Muscle layer of colon (tissue), 2 donors: Measurements from ENCODE around the gene ZNF605.
A peak's percentile ranks its signal among the peaks of the same experiment; 100 is the strongest.
"Not testable (repeated sequence)": the region's sequence is repeated elsewhere in the genome, so short reads cannot be mapped to it uniquely, and the experiment has no call there.

Experiments
- H3K27ac ChIP-seq: one replicate; pipeline ENCODE4 v1.7.0; 2013; ENCODE audit warnings: low read depth, mild to moderate bottlenecking, low read length, moderate library complexity
- H3K27me3 ChIP-seq, 2 donors: one replicate each; pipeline ENCODE4 v1.7.0; 2013; ENCODE audit warnings: low read length in 2 of 2, mild to moderate bottlenecking in 2 of 2; ENCODE audit not compliant: insufficient read depth in 2 of 2, control insufficient read depth in 1 of 2
- H3K36me3 ChIP-seq: one replicate; pipeline ENCODE4 v1.7.0; 2013; ENCODE audit warnings: mild to moderate bottlenecking, low read length; ENCODE audit not compliant: insufficient read depth
- H3K4me1 ChIP-seq: one replicate; pipeline ENCODE4 v1.7.0; 2013; ENCODE audit warnings: mild to moderate bottlenecking, low read length; ENCODE audit not compliant: insufficient read depth
- H3K4me3 ChIP-seq, 2 donors: one replicate each; pipeline ENCODE4 v1.7.0; 2013; ENCODE audit warnings: low read length in 2 of 2, low read depth in 1 of 2, mild to moderate bottlenecking in 1 of 2, moderate library complexity in 1 of 2
- H3K9ac ChIP-seq: one replicate; pipeline ENCODE4 v1.7.0; 2013; ENCODE audit warnings: low read length
- H3K9me3 ChIP-seq: one replicate; pipeline ENCODE4 v1.7.0; 2013; ENCODE audit warnings: mild to moderate bottlenecking, low read length
- donor health status: abdominal sarcoma.
- donor health status: Adenocarcinoma of cecum.

ZNF605 gene

GRCh38 chr12:132946246-132946820, 9.8 kb downstream of the ZNF605 start:
- peaks cover 36% of the 10 kb centered on the region for H3K36me3 ChIP-seq
- no peak overlapping the region for H3K9ac ChIP-seq
- peak overlapping the region in 1 of 2 donors; percentile 11 for H3K4me3 ChIP-seq
- no peaks in the 10 kb centered on the region for H3K27me3 ChIP-seq
- H3K9me3 ChIP-seq = no peaks in the 10 kb centered on the region
- no peak overlapping the region for H3K27ac ChIP-seq
- no peaks in the 10 kb centered on the region for H3K4me1 ChIP-seq

- Histone ChIP-seq H3K9me3 (no peaks in the 10 kb centered on the region), H3K27ac (no peak overlapping the region), H3K4me3 (peak overlapping the region in 1 of 2 donors; percentile 11), H3K27me3 (no peaks in the 10 kb centered on the region), H3K36me3 (peaks cover 39% of the 10 kb centered on the region), H3K9ac (no peak overlapping the region), H3K4me1 (no peaks in the 10 kb centered on the region)
These were observed 10.3 kb downstream of the ZNF605 start for GRCh38 chr12:132945806-132946205.

- no peaks in the 10 kb centered on the region for H3K9me3 ChIP-seq
- peaks cover 33% of the 10 kb centered on the region for H3K36me3 ChIP-seq
- no peak overlapping the region for H3K4me3 ChIP-seq
- H3K27ac ChIP-seq = no peak overlapping the region
- H3K27me3 ChIP-seq = no peaks in the 10 kb centered on the region
- no peak overlapping the region for H3K9ac ChIP-seq
- no peaks in the 10 kb centered on the region for H3K4me1 ChIP-seq
These were observed 13.5 kb downstream of the ZNF605 start for GRCh38 chr12:132942611-132943010.

GRCh38 chr12:132941336-132941954, 14.7 kb downstream of the ZNF605 start:
- Histone ChIP-seq H3K27me3 (no peaks in the 10 kb centered on the region), H3K27ac (no peak overlapping the region), H3K4me1 (no peaks in the 10 kb centered on the region), H3K4me3 (no peak overlapping the region), H3K9ac (no peak overlapping the region), H3K36me3 (peaks cover 33% of the 10 kb centered on the region), H3K9me3 (no peaks in the 10 kb centered on the region)

- Histone ChIP-seq H3K9me3 (no peaks in the 10 kb centered on the region), H3K9ac (no peak overlapping the region)
These were observed 15.9 kb downstream of the ZNF605 start for GRCh38 chr12:132940071-132940719.

GRCh38 chr12:132938807-132939206, 17.3 kb downstream of the ZNF605 start:
- not testable (repeated sequence) for H3K9ac ChIP-seq, H3K4me3 ChIP-seq, H3K27ac ChIP-seq, H3K4me1 ChIP-seq, H3K27me3 ChIP-seq, H3K9me3 ChIP-seq
- H3K36me3 ChIP-seq = peaks cover 12% of the 10 kb centered on the region

More at GRCh38 chr12:132940071-132940719, 15.9 kb downstream of the ZNF605 start:
- no peak overlapping the region for H3K4me3 ChIP-seq
- H3K36me3 ChIP-seq = peaks cover 25% of the 10 kb centered on the region
- H3K27ac ChIP-seq = no peak overlapping the region
- no peaks in the 10 kb centered on the region for H3K27me3 ChIP-seq
- no peaks in the 10 kb centered on the region for H3K4me1 ChIP-seq

- no peak overlapping the region for H3K27ac ChIP-seq
- H3K4me3 ChIP-seq = no peak overlapping the region
- no peaks in the 10 kb centered on the region for H3K4me1 ChIP-seq
- no peak overlapping the region for H3K9ac ChIP-seq
- peaks cover 18% of the 10 kb centered on the region for H3K36me3 ChIP-seq
- peaks cover 4% of the 10 kb centered on the region for H3K9me3 ChIP-seq
- H3K27me3 ChIP-seq = no peaks in the 10 kb centered on the region
These were observed 18.6 kb downstream of the ZNF605 start for GRCh38 chr12:132937476-132937875.

GRCh38 chr12:132936921-132937320, 19.2 kb downstream of the ZNF605 start:
- H3K4me1 ChIP-seq, H3K27ac ChIP-seq, H3K9ac ChIP-seq, H3K4me3 ChIP-seq, H3K27me3 ChIP-seq, H3K9me3 ChIP-seq: not testable (repeated sequence)
- H3K36me3 ChIP-seq = peaks cover 20% of the 10 kb centered on the region

- no peak overlapping the region for H3K27ac ChIP-seq
- no peak overlapping the region for H3K4me3 ChIP-seq
- peaks cover 24% of the 10 kb centered on the region for H3K36me3 ChIP-seq
- no peaks in the 10 kb centered on the region for H3K27me3 ChIP-seq
- H3K9me3 ChIP-seq = peaks cover 4% of the 10 kb centered on the region
- H3K4me1 ChIP-seq = no peaks in the 10 kb centered on the region
- no peak overlapping the region for H3K9ac ChIP-seq
These were observed 19.9 kb downstream of the ZNF605 start for GRCh38 chr12:132936163-132936562.

- Histone ChIP-seq H3K4me1 (no peaks in the 10 kb centered on the region), H3K36me3 (peaks cover 31% of the 10 kb centered on the region), H3K27ac (no peak overlapping the region), H3K27me3 (no peaks in the 10 kb centered on the region), H3K9ac (no peak overlapping the region), H3K4me3 (peak overlapping the region in 1 of 2 donors; percentile 36), H3K9me3 (peaks cover 58% of the 10 kb centered on the region)
These were observed 29.7 kb downstream of the ZNF605 start for GRCh38 chr12:132926415-132926833.

GRCh38 chr12:132925597-132926414, 30.3 kb downstream of the ZNF605 start:
- no peaks in the 10 kb centered on the region for H3K4me1 ChIP-seq
- peak overlapping the region in 1 of 2 donors; percentile 36 for H3K4me3 ChIP-seq
- H3K27me3 ChIP-seq = no peaks in the 10 kb centered on the region
- no peak overlapping the region for H3K9ac ChIP-seq
- H3K36me3 ChIP-seq = peaks cover 28% of the 10 kb centered on the region
- no peak overlapping the region for H3K27ac ChIP-seq
- H3K9me3 ChIP-seq = peaks cover 57% of the 10 kb centered on the region
